GM19099 (cell line): Measurements from ENCODE around the gene NFE2.

Source experiments
- POLR2A ChIP-seq: IDR thresholded peaks from 3 replicates; pipeline ENCODE4 v1.6.1; 2011; ENCODE audit warnings: low read depth; ENCODE audit not compliant: insufficient read length; ENCODE audit errors: extremely low read depth

NFE2 gene

GRCh38 chr12:54300732-54301427, at the start of gene NFE2:
Gene NFE2 (minus strand): TSS chr12:54301015. CDS start chr12:54295248, 5,767 bp downstream.
- TF ChIP-seq POLR2A: no peak

DNA sequence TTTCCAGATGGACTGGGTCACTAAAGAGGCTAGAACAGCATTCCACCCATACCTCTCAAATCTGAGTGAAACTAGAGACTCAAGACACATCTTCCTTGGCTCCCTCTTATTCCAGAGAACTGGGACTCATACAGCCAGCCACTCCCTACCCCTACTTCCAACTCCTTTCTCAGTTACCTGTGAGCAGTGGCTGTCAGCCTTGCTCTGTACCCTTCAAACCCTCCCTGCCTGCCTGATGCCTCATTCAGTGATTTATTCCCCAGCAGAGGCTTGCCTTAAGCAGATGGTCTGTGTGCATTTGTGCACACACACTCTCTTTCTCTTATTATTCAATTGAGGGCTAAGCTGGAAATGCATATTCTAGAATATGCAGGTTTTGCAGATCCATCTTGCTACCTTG, 48.9 kb upstream of the NFE2 start:
- no peak for TF ChIP-seq POLR2A

- no peak for TF ChIP-seq POLR2A
These were observed 48.2 kb upstream of the NFE2 start for GRCh38 chr12:54349036-54349435.

DNA sequence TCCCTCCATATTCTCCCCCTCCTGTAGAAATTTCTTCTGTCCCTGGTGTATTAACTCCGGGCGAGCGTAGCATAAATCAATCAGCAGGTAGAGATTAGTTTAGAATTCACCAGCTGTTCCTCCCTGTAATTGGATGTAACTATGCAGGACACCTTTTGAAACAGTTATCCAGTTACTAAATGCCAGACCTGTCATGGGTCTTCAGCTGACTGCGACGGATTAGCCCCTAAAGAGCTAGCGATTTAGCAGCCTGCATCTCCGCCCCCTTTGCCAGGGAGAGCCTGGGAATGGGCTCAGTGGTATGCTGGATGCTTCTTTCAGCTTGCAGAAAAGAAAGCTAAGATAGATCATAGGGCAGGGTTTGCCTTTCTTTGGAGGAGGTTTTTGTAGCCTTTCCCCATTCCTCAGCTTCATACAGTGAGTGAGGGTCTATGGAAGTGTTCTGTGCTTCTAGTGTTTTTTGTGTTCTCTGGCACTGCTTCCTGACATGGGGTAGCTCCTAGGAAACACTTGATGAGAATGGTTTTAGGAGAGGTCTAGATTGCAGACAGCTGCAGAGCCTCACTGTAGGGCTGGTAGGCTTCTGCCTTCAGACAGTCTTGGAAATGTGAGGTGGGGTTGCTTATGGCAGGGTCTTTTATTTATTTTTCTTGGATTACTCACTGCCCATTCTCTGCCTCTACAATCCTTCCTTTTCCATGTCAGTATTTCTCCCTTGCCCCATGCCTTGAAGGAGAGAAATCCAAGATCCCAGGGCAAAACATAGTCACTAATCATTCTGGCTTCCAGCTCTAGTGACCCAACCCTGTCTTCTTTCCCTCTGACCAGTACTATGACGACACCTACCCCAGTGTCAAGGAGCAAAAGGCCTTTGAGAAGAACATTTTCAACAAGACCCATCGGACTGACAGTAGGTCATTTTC, 40.8 kb upstream of the NFE2 start:
- no peak for TF ChIP-seq POLR2A

GRCh38 chr12:54340846-54341245, 40.0 kb upstream of the NFE2 start:
- TF ChIP-seq POLR2A: no peak

DNA sequence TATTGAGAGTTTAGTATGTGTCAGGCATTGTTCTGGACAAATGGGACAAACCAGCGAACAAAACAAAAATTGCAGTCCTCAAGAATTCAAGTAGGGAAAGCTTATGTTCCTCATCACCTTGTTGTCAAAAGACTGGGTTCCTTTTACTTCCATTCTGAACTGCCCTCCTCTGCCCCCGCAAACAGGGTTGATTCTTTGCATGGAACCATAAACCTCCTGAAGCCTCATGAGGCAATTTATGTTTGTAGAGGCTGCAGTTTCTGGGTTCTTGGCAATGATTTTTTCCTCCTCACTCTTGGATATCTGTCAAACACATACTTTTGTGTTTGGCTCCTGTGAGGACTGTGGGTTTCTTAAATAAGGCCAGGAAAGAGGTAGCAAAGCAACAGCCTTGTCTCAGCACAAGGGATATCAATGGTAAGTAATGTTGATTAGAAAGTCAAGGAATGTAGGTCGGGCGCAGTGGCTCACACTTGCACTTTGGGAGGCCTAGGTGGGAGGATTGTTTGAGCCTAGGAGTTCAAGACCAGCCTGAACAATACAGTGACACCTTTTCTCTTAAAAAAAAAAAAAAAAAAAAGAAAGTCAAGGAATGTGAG, 38.0 kb upstream of the NFE2 start:
- no peak for TF ChIP-seq POLR2A

DNA sequence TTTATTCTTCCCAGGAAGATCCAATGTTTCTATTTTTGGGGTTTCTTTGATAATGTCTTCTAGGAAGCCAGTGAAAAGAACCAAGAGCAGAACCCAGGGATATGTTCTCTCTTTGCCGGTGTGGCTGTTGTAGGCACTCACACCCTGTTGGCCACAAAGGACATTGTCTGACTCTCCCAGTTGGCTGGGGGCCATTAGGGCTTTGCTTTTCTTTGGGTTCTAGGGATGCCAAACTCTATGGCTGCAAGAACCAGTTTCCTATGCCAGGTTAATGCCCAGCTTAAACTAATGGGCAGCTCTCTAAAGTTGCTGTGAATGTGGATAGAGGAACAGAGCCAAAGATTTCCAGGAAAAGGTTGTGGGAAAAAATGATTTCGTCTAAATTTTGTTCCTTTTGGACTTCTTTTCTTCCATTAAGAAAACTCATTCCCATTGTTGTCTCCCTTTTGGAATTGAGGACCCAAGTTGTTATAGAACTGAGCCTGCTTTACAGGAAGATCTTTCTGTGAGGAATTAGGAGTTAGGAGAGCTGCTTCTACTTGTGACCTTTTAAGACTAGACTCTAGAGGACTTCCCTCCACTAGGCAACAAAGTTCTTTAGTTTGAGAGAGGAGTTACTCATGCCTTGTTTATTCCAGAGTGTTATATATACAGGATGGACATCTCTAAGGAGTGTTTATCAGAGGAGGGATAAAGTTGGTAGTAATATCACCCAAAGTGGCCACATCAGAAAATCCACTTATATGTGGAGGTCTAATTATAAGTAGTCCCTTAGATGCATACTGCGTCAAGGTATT, 37.2 kb upstream of the NFE2 start:
- TF ChIP-seq POLR2A: no peak

GRCh38 chr12:54337280-54337842, 36.5 kb upstream of the NFE2 start:
- no peak for TF ChIP-seq POLR2A

DNA sequence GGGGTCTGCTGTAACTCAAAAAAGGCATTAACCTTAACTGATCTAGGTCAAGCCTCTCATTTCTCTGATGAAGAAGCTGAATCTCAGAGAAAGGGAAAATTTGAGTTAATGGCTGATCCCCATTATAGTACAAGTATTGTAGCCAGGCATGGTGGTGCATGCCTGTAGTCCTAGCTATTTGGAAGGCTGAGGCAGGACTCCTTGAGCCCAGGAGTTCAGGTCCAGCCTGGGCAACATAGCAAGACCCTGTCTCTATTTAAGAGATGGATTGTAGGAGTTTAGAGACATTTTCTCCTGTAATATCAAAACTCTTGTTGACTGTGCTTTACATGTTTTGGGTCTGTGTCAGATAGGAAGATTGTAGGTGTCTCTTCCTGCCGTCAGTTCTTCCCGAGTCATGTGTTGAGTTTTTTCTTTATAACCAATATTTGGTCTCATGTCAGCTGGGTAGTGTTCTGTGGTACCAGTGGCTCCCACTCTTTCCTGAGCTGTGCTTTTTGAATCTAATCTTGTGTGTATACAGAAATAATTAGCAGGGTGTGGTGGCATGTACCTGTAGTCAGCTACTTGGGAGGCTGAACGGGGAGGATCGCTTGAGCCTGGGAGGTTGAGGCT, 32.7 kb upstream of the NFE2 start:
- no peak for TF ChIP-seq POLR2A

- no peak for TF ChIP-seq POLR2A
These were observed 30.6 kb upstream of the NFE2 start for GRCh38 chr12:54331461-54331860.

DNA sequence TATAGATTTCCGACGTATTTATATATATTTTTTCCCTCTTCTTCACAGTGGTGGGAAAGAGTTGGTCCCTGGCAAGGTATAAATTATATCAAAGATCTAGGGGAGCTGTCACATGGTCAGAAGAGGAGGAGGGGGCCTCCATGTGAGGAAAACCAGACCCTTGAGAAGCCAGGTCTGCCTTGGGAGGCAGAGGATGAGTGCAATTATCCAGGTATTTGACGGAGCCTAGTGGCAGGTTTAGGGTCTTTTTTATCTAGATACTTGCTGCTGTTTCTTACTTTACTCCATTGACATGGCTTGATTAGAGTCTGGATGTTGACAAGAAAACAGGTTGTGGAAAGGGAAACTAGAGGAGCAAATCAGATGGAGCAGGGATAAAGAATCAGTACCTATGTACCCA, 29.6 kb upstream of the NFE2 start:
- no peak for TF ChIP-seq POLR2A

DNA sequence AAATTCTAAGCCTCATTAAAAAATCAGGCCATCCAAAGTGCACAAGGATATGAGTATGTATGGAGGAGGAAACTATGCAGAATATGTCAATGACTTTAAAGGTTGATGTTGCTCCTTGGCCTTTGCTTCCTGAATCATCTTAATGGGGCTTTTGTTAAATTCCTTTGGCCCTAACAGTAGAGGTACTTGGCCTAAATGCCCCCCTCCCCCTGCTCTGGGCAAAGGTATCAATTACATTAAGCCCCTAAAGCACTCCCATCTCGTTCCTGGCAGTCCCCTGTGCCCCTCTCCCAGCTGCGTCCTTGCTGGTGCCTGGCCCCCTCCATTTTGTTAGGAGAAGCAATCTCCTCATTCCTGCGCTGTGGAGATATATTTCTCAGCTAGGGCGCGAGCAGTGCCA, 28.9 kb upstream of the NFE2 start:
- TF ChIP-seq POLR2A: no peak

DNA sequence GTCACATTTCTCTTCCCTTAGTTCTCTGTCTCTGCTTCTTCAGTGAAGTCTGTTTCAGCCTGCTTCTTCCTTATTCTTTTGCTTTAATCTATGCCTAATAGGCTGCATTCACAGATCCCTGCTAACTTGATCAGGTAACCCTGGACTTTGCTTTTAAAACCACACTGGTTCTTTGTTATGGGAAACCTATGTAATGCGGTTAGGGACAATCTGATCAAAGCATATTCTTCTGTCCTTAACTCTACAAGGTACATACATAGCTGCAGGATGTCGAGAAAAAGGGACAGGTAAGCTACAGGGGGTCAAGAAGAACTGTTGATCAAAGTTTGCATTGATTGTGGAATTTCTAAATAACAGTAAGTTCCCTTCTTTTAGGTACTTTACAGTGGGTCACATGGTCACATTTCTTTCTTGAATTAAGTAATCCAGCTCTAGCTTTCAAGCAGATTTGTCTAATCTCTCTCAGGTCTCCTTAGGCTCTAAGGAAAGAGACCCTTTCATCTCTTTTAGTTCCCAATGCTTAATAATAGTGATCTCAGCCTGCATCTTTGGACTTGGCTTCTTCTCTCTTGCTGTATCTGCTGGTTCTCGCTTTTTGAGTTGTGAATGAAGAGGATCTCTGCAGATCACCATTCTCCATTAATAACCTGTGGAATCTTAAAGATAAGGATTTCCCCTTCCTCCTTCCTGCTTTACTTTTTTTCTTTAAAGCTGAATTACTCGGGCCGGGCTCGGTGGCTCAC, 28.0 kb upstream of the NFE2 start:
- no peak for TF ChIP-seq POLR2A
